SKM-1 treated with dmso at 0.1 percent for 144 hours (cell line): ENCODE measurements around the gene FEZ2.
"Not testable (repeated sequence)": the region's sequence is repeated elsewhere in the genome, so short reads cannot be mapped to it uniquely, and the experiment has no call there.

Experiments used
- DNase-seq: peaks from one replicate; lab custom pipeline; 2025; ENCODE audit not compliant: unreplicated experiment; lab: John Stamatoyannopoulos, UW

Gene FEZ2

GRCh38 chr2:36597532-36598377 is at the start of gene FEZ2:
FEZ2 (minus strand) TSS chr2:36598168; CDS start chr2:36598142, 26 bp downstream.
- peak; percentile 65 for DNase-seq

GRCh38 chr2:36634981-36635597 is 37.1 kb upstream of the FEZ2 start:
- no peak for DNase-seq

- no peak for DNase-seq
These were observed 35.6 kb upstream of the FEZ2 start for GRCh38 chr2:36633470-36634092.

- no peak for DNase-seq
These were observed 28.8 kb upstream of the FEZ2 start for GRCh38 chr2:36626756-36627155.

GRCh38 chr2:36626071-36626470 is 28.1 kb upstream of the FEZ2 start:
- DNase-seq, result no peak

GRCh38 chr2:36625304-36625703 is 27.3 kb upstream of the FEZ2 start:
- no peak for DNase-seq

- DNase-seq, result no peak
These were observed 22.4 kb upstream of the FEZ2 start for GRCh38 chr2:36620321-36620720.

- DNase-seq, result peak; percentile 70
These were observed 20.4 kb upstream of the FEZ2 start for GRCh38 chr2:36618381-36618780.

- DNase-seq, result no peak
These were observed 19.0 kb upstream of the FEZ2 start for GRCh38 chr2:36616947-36617346.

- DNase-seq, result no peak
These were observed 17.3 kb upstream of the FEZ2 start for GRCh38 chr2:36615222-36615621.

- no peak for DNase-seq
These were observed 15.8 kb upstream of the FEZ2 start for GRCh38 chr2:36613801-36614200.

GRCh38 chr2:36611316-36611990 is 13.5 kb upstream of the FEZ2 start:
- DNase-seq, result no peak

GRCh38 chr2:36609507-36609906 is 11.5 kb upstream of the FEZ2 start:
- no peak for DNase-seq

- DNase-seq, result no peak
These were observed 10.0 kb upstream of the FEZ2 start for GRCh38 chr2:36607947-36608346.

GRCh38 chr2:36606925-36607324 is 9.0 kb upstream of the FEZ2 start:
- DNase-seq, result no peak

GRCh38 chr2:36605273-36605672 is 7.3 kb upstream of the FEZ2 start:
- DNase-seq, result no peak

GRCh38 chr2:36603629-36604028 is 5.7 kb upstream of the FEZ2 start:
- DNase-seq, result not testable (repeated sequence)

- DNase-seq, result no peak
These were observed 901 bp downstream of the FEZ2 start for GRCh38 chr2:36597003-36597531.

GRCh38 chr2:36596397-36596796 is 1.6 kb downstream of the FEZ2 start:
- DNase-seq, result no peak

- DNase-seq, result no peak
These were observed 3.1 kb downstream of the FEZ2 start for GRCh38 chr2:36594849-36595248.

- no peak for DNase-seq
These were observed 8.7 kb downstream of the FEZ2 start for GRCh38 chr2:36589230-36589630.
